SW 1271 (cell line): ENCODE results near the gene NDUFAF4.
"Not testable (repeated sequence)": the region's sequence is repeated elsewhere in the genome, so short reads cannot be mapped to it uniquely, and the experiment has no call there.

ENCODE experiments used
- DNase-seq, 2 experiments: peaks; one replicate each; lab custom pipeline; 2025; lab: John Stamatoyannopoulos, UW

The NDUFAF4 gene

GRCh38 chr6:96899019-96899418 is 1.3 kb upstream of the NDUFAF4 start:
- peak; percentile 8 to 47 for DNase-seq

- DNase-seq, result peak in 1 of 2 experiments; percentile 24
These were observed 655 bp upstream of the NDUFAF4 start for GRCh38 chr6:96898241-96898851.

- no peak for DNase-seq
These were observed 8.5 kb downstream of the NDUFAF4 start for GRCh38 chr6:96889146-96889545.

GRCh38 chr6:96888745-96889144 is 8.9 kb downstream of the NDUFAF4 start:
- DNase-seq, result no peak

GRCh38 chr6:96886519-96886918 is 11.2 kb downstream of the NDUFAF4 start:
- no peak for DNase-seq

- not testable (repeated sequence) for DNase-seq
These were observed 12.5 kb downstream of the NDUFAF4 start for GRCh38 chr6:96885187-96885631.

- no peak for DNase-seq
These were observed 19.5 kb downstream of the NDUFAF4 start for GRCh38 chr6:96878143-96878542.

- no peak for DNase-seq
These were observed 20.7 kb downstream of the NDUFAF4 start for GRCh38 chr6:96876886-96877545.

GRCh38 chr6:96872976-96873375 is 24.7 kb downstream of the NDUFAF4 start:
- no peak for DNase-seq

GRCh38 chr6:96865055-96865405 is 32.7 kb downstream of the NDUFAF4 start:
- no peak for DNase-seq

- DNase-seq, result no peak
These were observed 33.3 kb downstream of the NDUFAF4 start for GRCh38 chr6:96864216-96865054.

- no peak for DNase-seq
These were observed 35.1 kb downstream of the NDUFAF4 start for GRCh38 chr6:96862560-96862959.

- DNase-seq, result no peak
These were observed 36.1 kb downstream of the NDUFAF4 start for GRCh38 chr6:96861588-96861987.

- no peak for DNase-seq
These were observed 40.8 kb downstream of the NDUFAF4 start for GRCh38 chr6:96856856-96857255.

- no peak for DNase-seq
These were observed 44.6 kb downstream of the NDUFAF4 start for GRCh38 chr6:96853083-96853482.

GRCh38 chr6:96852605-96853004 is 45.1 kb downstream of the NDUFAF4 start:
- DNase-seq, result no peak

- no peak for DNase-seq
These were observed 45.8 kb downstream of the NDUFAF4 start for GRCh38 chr6:96851858-96852257.

- DNase-seq, result no peak
These were observed 48.1 kb downstream of the NDUFAF4 start for GRCh38 chr6:96849615-96850014.

GRCh38 chr6:96844530-96844929 is 53.2 kb downstream of the NDUFAF4 start:
- no peak for DNase-seq

- DNase-seq, result no peak
These were observed 56.3 kb downstream of the NDUFAF4 start for GRCh38 chr6:96841345-96841744.
